ENCODE data around the gene SUPT3H. TPM values are rescaled to one million over a fixed set of nuclear protein-coding genes. Genes with fewer than 3 reads are reported as not detected.
"Not testable (repeated sequence)": the region's sequence is repeated elsewhere in the genome, so short reads cannot be mapped to it uniquely, and the experiment has no call there.

SUPT3H gene
- total and polyA plus RNA-seq, 5 experiments from 2014 or later, result 16.9 to 20.8 (median 20.0) TPM

DNA sequence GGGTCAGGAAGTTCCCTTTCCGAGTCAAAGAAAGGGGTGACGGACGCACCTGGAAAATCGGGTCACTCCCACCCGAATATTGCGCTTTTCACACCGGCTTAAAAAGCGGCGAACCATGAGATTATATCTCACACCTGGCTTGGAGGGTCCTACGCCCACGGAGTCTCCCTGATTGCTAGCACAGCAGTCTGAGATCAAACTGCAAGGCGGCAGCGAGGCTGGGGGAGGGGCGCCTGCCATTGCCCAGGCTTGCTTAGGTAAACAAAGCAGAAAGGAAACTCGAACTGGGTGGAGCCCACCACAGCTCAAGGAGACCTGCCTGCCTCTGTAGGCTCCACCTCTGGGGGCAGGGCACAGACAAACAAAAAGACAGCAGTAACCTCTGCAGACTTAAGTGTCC, 315.1 kb downstream of the SUPT3H start:
- H3K9me3 Mint-ChIP-seq, result peaks cover 0 to 28% (median 11%) of the 10 kb centered on the region in 9 donors
- H3K36me3 Mint-ChIP-seq, POLR2A ChIA-PET, H3K4me1 Mint-ChIP-seq, ATAC-seq, H3K4me3 Mint-ChIP-seq, H3K27ac Mint-ChIP-seq, H3K27me3 Mint-ChIP-seq: not testable (repeated sequence)
- peak in 1 of 10 donors; percentile 24 for DNase-seq

DNA sequence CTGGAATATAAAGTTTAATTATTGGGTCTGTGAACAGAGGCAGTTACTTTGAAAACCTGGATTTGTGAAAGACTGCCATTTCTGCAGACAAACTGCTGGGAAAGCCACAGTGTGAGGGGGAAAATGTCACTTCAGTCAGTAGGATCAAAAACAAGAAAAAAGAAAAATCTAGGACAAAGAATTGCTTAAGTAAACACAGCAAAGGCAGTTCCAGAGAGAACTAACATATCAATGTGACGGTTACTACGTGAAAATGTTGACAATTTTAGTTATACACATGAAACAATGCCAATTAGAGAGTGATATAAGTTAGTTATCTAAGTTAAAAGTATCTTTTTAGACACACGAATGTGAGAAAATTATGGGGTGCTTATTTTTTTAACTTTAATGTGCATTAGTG, 320.0 kb downstream of the SUPT3H start:
- POLR2A ChIA-PET, result no interaction called here
- H3K27ac Mint-ChIP-seq, result peak overlapping the region in 1 of 10 donors; percentile 66

DNA sequence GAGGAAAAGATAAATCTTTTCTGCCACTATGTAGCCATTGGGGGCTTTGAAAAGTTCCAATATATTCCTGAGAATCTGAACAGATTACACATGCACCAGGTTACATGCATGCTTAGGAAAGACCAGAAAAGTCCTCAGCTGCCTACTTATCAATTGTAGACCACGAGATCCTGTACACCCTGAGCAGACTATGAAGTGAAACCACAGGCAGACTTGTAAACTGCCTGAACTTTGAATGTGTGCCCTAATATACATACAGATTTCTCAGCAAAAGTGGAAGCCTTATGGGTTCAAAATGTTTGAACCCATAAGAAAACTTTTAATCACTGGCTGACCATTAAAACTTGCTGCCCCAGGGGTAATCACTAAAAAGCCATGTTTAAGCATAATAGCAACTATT, 323.1 kb downstream of the SUPT3H start:
- H3K4me1 Mint-ChIP-seq, result peaks cover 29 to 59% (median 39%) of the 10 kb centered on the region in 4 donors
- H3K4me3 Mint-ChIP-seq, result peak overlapping the region in 3 of 10 donors; percentile 8 to 34 (median 14)
- POLR2A ChIA-PET, result no interaction called here
- DNase-seq (peak in 3 of 10 donors; percentile 2 to 30 (median 9)), ATAC-seq (peak; percentile 67 to 76)
- H3K9me3 Mint-ChIP-seq, result peaks cover 0 to 12% (median under 1%) of the 10 kb centered on the region in 9 donors
- H3K27ac Mint-ChIP-seq, result peak overlapping the region in 2 of 10 donors; percentile 17 to 25
- no peaks in the 10 kb centered on the region for H3K27me3 Mint-ChIP-seq
- H3K36me3 Mint-ChIP-seq, result peaks cover 0 to 4% (median 0%) of the 10 kb centered on the region in 3 donors

More for the DNA sequence above, 320.0 kb downstream of the SUPT3H start:
- Mint-ChIP-seq H3K36me3 (peaks cover 0 to 9% (median 4%) of the 10 kb centered on the region in 3 donors), H3K9me3 (peaks cover 0 to 28% (median 11%) of the 10 kb centered on the region in 9 donors), H3K27me3 (no peaks in the 10 kb centered on the region), H3K4me1 (peaks cover 21 to 36% (median 29%) of the 10 kb centered on the region in 4 donors), H3K4me3 (no peak overlapping the region)
- DNase-seq, result no peak
- no peak for ATAC-seq

DNA sequence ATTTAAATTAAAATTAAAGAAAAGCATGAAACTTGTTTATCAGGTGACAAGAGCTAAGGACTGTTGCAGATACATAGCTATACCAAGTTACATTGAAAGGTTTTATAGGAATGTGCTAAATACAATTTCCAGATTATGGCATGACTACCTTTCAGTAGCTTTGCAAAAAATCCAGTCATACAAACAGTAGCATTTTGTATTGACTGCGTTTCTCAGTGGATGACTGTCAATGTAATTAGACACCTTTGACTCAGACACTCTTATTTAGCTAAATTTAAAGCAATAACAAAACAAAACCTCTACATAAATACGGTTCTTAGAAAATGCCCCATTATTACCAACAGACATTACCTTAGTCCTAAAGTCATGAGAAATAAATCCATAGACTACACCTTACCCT, 325.4 kb downstream of the SUPT3H start:
- Mint-ChIP-seq H3K4me3 (no peak overlapping the region), H3K27me3 (no peaks in the 10 kb centered on the region), H3K9me3 (peaks cover 0 to 3% (median 0%) of the 10 kb centered on the region in 9 donors), H3K36me3 (no peaks in the 10 kb centered on the region), H3K4me1 (peaks cover 34 to 60% (median 48%) of the 10 kb centered on the region in 4 donors), H3K27ac (peak overlapping the region in 1 of 10 donors; percentile 20)
- ATAC-seq (no peak), DNase-seq (no peak)
- POLR2A ChIA-PET, result interaction anchor here (0.6 to 0.7 kb wide), 2 partner anchors 29 to 668 kb away, joined by 3 to 4 read pairs; no protein-coding TSS in a partner anchor

DNA sequence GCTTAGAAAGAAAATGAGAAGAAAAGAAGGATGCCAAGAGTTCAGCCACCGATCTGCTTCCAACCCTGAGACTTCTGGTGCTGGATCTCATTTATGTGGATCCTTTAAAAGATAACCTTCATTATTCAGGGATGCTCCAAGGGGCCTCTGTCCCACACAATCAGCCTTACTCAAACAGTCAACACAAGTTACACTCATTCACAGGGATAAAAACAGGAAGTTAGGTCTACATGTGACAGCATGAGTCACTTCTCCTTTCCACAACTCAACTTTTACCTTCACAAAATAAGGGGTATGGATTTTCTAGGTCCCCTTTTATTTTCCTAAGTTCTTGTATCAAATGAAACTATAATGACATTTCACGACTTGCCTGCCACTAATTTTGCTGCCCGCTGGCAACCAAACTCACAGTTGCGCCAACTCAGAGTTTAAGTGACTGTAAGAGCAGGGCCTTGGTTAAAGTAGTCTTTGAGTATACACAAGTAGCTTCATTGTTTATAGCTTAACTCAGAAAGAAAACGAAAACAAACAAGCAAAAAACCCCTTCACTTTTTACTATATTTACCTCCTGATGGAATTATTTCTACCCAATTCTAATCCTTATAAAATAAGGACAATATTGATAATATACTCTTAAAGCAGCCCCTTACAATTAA, 328.4 kb downstream of the SUPT3H start:
- POLR2A ChIA-PET, result interaction anchor here (2.2 kb wide), 1 partner anchor 27 kb away, joined by 4 read pairs; no protein-coding TSS in a partner anchor

GRCh38 chr6:45047573-45047972, 330.2 kb downstream of the SUPT3H start:
- POLR2A ChIA-PET, result no interaction called here
- Mint-ChIP-seq H3K27ac (peak overlapping the region in 1 of 10 donors; percentile 10), H3K4me3 (no peak overlapping the region)

More for the DNA sequence above, 328.4 kb downstream of the SUPT3H start:
- DNase-seq (peak in 1 of 10 donors; percentile 8), ATAC-seq (peak in 1 of 2 donors; percentile 50)
- Mint-ChIP-seq H3K36me3 (no peaks in the 10 kb centered on the region), H3K4me1 (peaks cover 28 to 56% (median 43%) of the 10 kb centered on the region in 4 donors), H3K4me3 (peak overlapping the region in 2 of 10 donors; percentile 35 to 39), H3K9me3 (peaks cover 0 to 1% (median 0%) of the 10 kb centered on the region in 9 donors), H3K27me3 (no peaks in the 10 kb centered on the region), H3K27ac (peak overlapping the region in 6 of 10 donors; percentile 19 to 86 (median 37))

DNA sequence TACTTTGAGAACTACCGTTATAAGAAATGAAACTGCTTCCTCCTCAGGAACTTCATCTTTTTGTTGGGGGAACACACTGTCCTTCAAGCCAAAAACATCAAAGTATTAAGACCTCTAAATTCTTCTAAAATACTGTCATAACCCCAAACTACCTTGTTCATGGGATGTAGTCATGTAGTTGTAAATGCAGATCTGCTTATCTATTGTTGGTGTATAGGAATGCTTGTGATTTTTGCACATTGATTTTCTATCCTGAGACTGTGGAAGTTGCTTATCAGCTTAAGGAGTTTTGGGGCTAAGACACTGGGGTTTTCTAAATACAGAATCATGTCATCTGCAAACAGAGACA, 332.5 kb downstream of the SUPT3H start:
- no peak overlapping the region for H3K4me3 Mint-ChIP-seq
- no peak for DNase-seq
- H3K36me3 Mint-ChIP-seq, result no peaks in the 10 kb centered on the region
- H3K27ac Mint-ChIP-seq, result peak overlapping the region in 2 of 10 donors; percentile 8 to 26
- POLR2A ChIA-PET, result no interaction called here
- no peaks in the 10 kb centered on the region for H3K27me3 Mint-ChIP-seq
- peaks cover 0 to 1% (median 0%) of the 10 kb centered on the region in 9 donors for H3K9me3 Mint-ChIP-seq
- H3K4me1 Mint-ChIP-seq, result peaks cover 16 to 36% (median 27%) of the 10 kb centered on the region in 4 donors
- ATAC-seq, result no peak

More at GRCh38 chr6:45047573-45047972, 330.2 kb downstream of the SUPT3H start:
- no peaks in the 10 kb centered on the region for H3K36me3 Mint-ChIP-seq
- peaks cover 24 to 51% (median 36%) of the 10 kb centered on the region in 4 donors for H3K4me1 Mint-ChIP-seq
- DNase-seq (no peak), ATAC-seq (no peak)
- peaks cover 0 to 1% (median 0%) of the 10 kb centered on the region in 9 donors for H3K9me3 Mint-ChIP-seq
- no peaks in the 10 kb centered on the region for H3K27me3 Mint-ChIP-seq

- Mint-ChIP-seq H3K9me3 (peaks cover 0 to 1% (median 0%) of the 10 kb centered on the region in 9 donors), H3K36me3 (no peaks in the 10 kb centered on the region), H3K27ac (peak overlapping the region in 2 of 10 donors; percentile 8 to 26), H3K27me3 (no peaks in the 10 kb centered on the region), H3K4me3 (no peak overlapping the region), H3K4me1 (peaks cover 16 to 32% (median 26%) of the 10 kb centered on the region in 4 donors)
- no peak for ATAC-seq
- no peak for DNase-seq
- POLR2A ChIA-PET, result no interaction called here
Observed at GRCh38 chr6:45044510-45045252, 333.1 kb downstream of the SUPT3H start.

- Mint-ChIP-seq H3K4me1 (peaks cover 13 to 26% (median 20%) of the 10 kb centered on the region in 4 donors), H3K4me3 (no peak overlapping the region), H3K27me3 (no peaks in the 10 kb centered on the region), H3K36me3 (no peaks in the 10 kb centered on the region), H3K27ac (no peak overlapping the region), H3K9me3 (peaks cover 0 to 1% (median 0%) of the 10 kb centered on the region in 9 donors)
- ATAC-seq, result no peak
- no peak for DNase-seq
- POLR2A ChIA-PET, result interaction anchor here (0.6 kb wide), 1 partner anchor 485 kb away, joined by 3 read pairs; no protein-coding TSS in a partner anchor
Observed at GRCh38 chr6:45044086-45044485, 333.6 kb downstream of the SUPT3H start.

DNA sequence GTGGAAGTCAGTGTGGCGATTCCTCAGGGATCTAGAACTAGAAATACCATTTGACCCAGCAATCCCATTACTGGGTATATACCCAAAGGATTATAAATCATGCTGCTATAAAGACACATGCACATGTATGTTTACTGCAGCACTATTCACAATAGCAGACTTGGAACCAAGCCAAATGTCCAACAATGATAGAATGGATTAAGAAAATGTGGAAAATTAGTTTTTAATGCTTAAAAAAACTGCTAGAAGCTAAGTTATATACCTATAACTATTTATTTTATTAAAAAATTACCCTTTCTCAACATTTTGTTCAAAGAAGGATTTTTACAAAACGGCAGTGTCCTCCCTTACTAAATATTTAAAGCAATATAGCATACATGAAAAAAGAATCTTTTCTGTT, 335.1 kb downstream of the SUPT3H start:
- H3K27ac Mint-ChIP-seq, H3K27me3 Mint-ChIP-seq, DNase-seq, H3K9me3 Mint-ChIP-seq, POLR2A ChIA-PET, ATAC-seq, H3K36me3 Mint-ChIP-seq, H3K4me3 Mint-ChIP-seq: not testable (repeated sequence)
- H3K4me1 Mint-ChIP-seq, result peaks cover 9 to 16% (median 13%) of the 10 kb centered on the region in 4 donors

DNA sequence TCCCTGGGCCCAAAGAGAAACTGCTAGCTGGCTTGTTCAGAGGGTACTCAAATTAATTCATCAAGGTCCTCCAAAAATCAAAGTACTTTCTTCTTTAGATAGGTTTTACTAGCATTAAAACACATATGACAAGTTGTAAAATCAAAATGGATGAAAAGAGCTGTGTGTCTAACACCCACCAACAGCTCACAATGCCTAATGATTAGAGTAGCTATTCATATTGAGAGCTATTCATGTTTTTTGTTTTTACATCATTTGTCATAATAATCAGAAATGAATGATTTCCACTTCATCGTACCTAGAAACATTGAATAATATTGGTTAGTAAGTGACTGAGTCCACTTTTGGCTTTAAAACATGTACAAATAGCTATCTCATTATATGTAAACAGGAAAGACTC, 339.5 kb downstream of the SUPT3H start:
- POLR2A ChIA-PET, result interaction anchor here (0.6 kb wide), 1 partner anchor 274 kb away, joined by 4 read pairs; no protein-coding TSS in a partner anchor
- no peaks in the 10 kb centered on the region for H3K27me3 Mint-ChIP-seq
- no peak overlapping the region for H3K27ac Mint-ChIP-seq
- H3K4me3 Mint-ChIP-seq, result no peak overlapping the region
- no peaks in the 10 kb centered on the region for H3K9me3 Mint-ChIP-seq
- no peaks in the 10 kb centered on the region for H3K36me3 Mint-ChIP-seq
- no peak for DNase-seq
- ATAC-seq, result no peak
- peaks cover 0 to 3% (median 0%) of the 10 kb centered on the region in 4 donors for H3K4me1 Mint-ChIP-seq

DNA sequence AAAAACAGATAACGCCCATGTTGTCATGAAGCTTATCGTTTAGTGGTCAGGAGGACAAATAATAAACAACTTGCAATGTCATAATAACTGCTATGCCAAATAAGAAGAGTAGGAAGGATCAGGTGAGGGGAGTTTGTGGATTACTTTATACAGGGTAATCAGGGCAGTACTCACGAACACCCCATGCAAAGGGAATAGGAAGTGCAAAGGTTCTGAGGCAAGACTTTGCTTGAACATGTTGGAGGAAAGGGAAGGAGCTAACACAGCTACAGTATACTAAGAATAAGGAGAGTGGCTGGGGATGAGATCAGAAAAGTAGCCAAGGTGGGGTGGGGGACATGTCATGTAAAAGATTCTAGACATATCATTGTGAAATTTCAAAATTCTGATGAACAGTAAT, 341.6 kb downstream of the SUPT3H start:
- H3K27me3 Mint-ChIP-seq, result no peaks in the 10 kb centered on the region
- POLR2A ChIA-PET, result no interaction called here
- no peak overlapping the region for H3K27ac Mint-ChIP-seq
- no peak overlapping the region for H3K4me3 Mint-ChIP-seq
- no peak for ATAC-seq
- no peaks in the 10 kb centered on the region for H3K36me3 Mint-ChIP-seq
- DNase-seq, result no peak
- H3K4me1 Mint-ChIP-seq, result peaks cover 0 to 11% (median 5%) of the 10 kb centered on the region in 4 donors
- peaks cover 0 to 4% (median 0%) of the 10 kb centered on the region in 9 donors for H3K9me3 Mint-ChIP-seq

Measured in naive thymus-derived CD8-positive, alpha-beta T cell (primary cell).